Tibial artery (tissue), 4 donors: ENCODE data around the gene LRP1B.

ENCODE experiments used
- DNase-seq, 2 donors: peaks; one replicate each; pipeline ENCODE4 v3.0.0-alpha.2; 2019
- H3K27ac ChIP-seq, 2 donors: fragments of 200-600 bp; sonication (generic) in 1 of 2; 1 replicate in 1 of 2; 2 replicates in 1 of 2; pipeline ENCODE4 v1.5.1; 2018 to 2019; ENCODE audit warnings: mild to moderate bottlenecking in 1 of 2
- H3K27me3 ChIP-seq, 2 donors: fragments of 200-600 bp; sonication (generic) in 1 of 2; one replicate each; pipeline versions ENCODE4 v1.5.1 to v1.6.0; 2016 to 2019
- H3K36me3 ChIP-seq, 3 donors: fragments of 200-600 bp; sonication (generic) in 2 of 3; one replicate each; pipeline ENCODE4 v1.5.1; 2016 to 2019; ENCODE audit warnings: mild to moderate bottlenecking in 2 of 3
- H3K4me1 ChIP-seq, 4 donors: fragments of 200-600 bp; sonication (generic) in 2 of 4; 1 replicate in 3 of 4; 2 replicates in 1 of 4; pipeline ENCODE4 v1.5.1; 2016 to 2019
- H3K4me3 ChIP-seq, 2 donors: fragments of 200-600 bp; sonication (generic) in 1 of 2; 1 replicate in 1 of 2; 2 replicates in 1 of 2; pipeline ENCODE4 v1.5.1; 2018 to 2019; ENCODE audit warnings: mild to moderate bottlenecking in 2 of 2
- H3K9me3 ChIP-seq, 3 donors: fragments of 200-600 bp; sonication (generic) in 1 of 3; one replicate each; pipeline ENCODE4 v1.5.1; 2016 to 2019
- CTCF ChIP-seq, 2 experiments: fragments of 200-600 bp in 1 of 2; fragments of 450-650 bp in 1 of 2; IDR thresholded peaks; one replicate each; pipeline ENCODE4 v1.5.1; 2017 to 2019; ENCODE audit warnings: antibody characterized with exemption in 2 of 2, mild to moderate bottlenecking in 1 of 2, moderate library complexity in 1 of 2
- intact Hi-C: fragments of 100-400 bp; cut with DNase I; formaldehyde crosslinking; loops from one replicate; pipeline ENCODE4 v1.15.0; 2023; ENCODE audit warnings: low total_unique reads

The LRP1B gene

GRCh38 chr2:142008135-142008744, 122.6 kb downstream of the LRP1B start:
- H3K9me3 ChIP-seq: no peaks in the 10 kb centered on the region
- no peaks in the 10 kb centered on the region for H3K4me1 ChIP-seq
- H3K27ac ChIP-seq: no peak overlapping the region
- no peak for TF ChIP-seq CTCF (IDR thresholded peaks at IDR 0.05)
- H3K4me3 ChIP-seq: no peak overlapping the region
- H3K36me3 ChIP-seq: no peaks in the 10 kb centered on the region
- no peak for DNase-seq
- H3K27me3 ChIP-seq: no peaks in the 10 kb centered on the region
- intact Hi-C loops: no loop called here

GRCh38 chr2:141994066-141994465, 136.8 kb downstream of the LRP1B start:
- Histone ChIP-seq H3K4me3 (no peak overlapping the region), H3K36me3 (no peaks in the 10 kb centered on the region), H3K4me1 (no peaks in the 10 kb centered on the region), H3K9me3 (no peaks in the 10 kb centered on the region), H3K27ac (no peak overlapping the region), H3K27me3 (no peaks in the 10 kb centered on the region)
- no peak for DNase-seq
- intact Hi-C loops: no loop called here
- TF ChIP-seq CTCF (IDR thresholded peaks at IDR 0.05): no peak

GRCh38 chr2:141992695-141993094, 138.1 kb downstream of the LRP1B start:
- no peak for DNase-seq
- Histone ChIP-seq H3K9me3 (no peaks in the 10 kb centered on the region), H3K4me1 (no peaks in the 10 kb centered on the region), H3K4me3 (no peak overlapping the region), H3K36me3 (no peaks in the 10 kb centered on the region), H3K27me3 (no peaks in the 10 kb centered on the region), H3K27ac (no peak overlapping the region)
- intact Hi-C loops: no loop called here
- no peak for TF ChIP-seq CTCF (IDR thresholded peaks at IDR 0.05)

- TF ChIP-seq CTCF (IDR thresholded peaks at IDR 0.05): no peak
- H3K9me3 ChIP-seq: no peaks in the 10 kb centered on the region
Observed at GRCh38 chr2:141968433-141968832, 162.4 kb downstream of the LRP1B start.

GRCh38 chr2:141967980-141968379, 162.8 kb downstream of the LRP1B start:
- Histone ChIP-seq H3K27me3 (no peaks in the 10 kb centered on the region), H3K9me3 (no peaks in the 10 kb centered on the region), H3K4me1 (no peaks in the 10 kb centered on the region), H3K4me3 (no peak overlapping the region), H3K36me3 (no peaks in the 10 kb centered on the region), H3K27ac (no peak overlapping the region)
- TF ChIP-seq CTCF (IDR thresholded peaks at IDR 0.05): no peak
- intact Hi-C loops: no loop called here
- DNase-seq: no peak

More at GRCh38 chr2:141968433-141968832, 162.4 kb downstream of the LRP1B start:
- Histone ChIP-seq H3K27me3 (no peaks in the 10 kb centered on the region), H3K4me3 (no peak overlapping the region), H3K27ac (no peak overlapping the region), H3K4me1 (no peaks in the 10 kb centered on the region), H3K36me3 (no peaks in the 10 kb centered on the region)
- intact Hi-C loops: no loop called here
- DNase-seq: no peak

- no peaks in the 10 kb centered on the region for H3K27me3 ChIP-seq
- no peak for TF ChIP-seq CTCF (IDR thresholded peaks at IDR 0.05)
- intact Hi-C loops: no loop called here
- no peaks in the 10 kb centered on the region for H3K9me3 ChIP-seq
- no peak overlapping the region for H3K27ac ChIP-seq
- no peak overlapping the region for H3K4me3 ChIP-seq
- H3K36me3 ChIP-seq: no peaks in the 10 kb centered on the region
- DNase-seq: no peak
- H3K4me1 ChIP-seq: no peaks in the 10 kb centered on the region
Observed at GRCh38 chr2:141967503-141967902, 163.3 kb downstream of the LRP1B start.
